NCI-H774 (cell line): ENCODE results near the gene SLC27A4.

Experiments
- DNase-seq: peaks from one replicate; lab custom pipeline; 2025; lab: John Stamatoyannopoulos, UW

Gene SLC27A4

GRCh38 chr9:128339761-128340690, at the start of gene SLC27A4:
SLC27A4 (plus strand) TSS chr9:128340527; CDS start chr9:128343133, 2,606 bp downstream.
- DNase-seq = peak; percentile 91

DNA sequence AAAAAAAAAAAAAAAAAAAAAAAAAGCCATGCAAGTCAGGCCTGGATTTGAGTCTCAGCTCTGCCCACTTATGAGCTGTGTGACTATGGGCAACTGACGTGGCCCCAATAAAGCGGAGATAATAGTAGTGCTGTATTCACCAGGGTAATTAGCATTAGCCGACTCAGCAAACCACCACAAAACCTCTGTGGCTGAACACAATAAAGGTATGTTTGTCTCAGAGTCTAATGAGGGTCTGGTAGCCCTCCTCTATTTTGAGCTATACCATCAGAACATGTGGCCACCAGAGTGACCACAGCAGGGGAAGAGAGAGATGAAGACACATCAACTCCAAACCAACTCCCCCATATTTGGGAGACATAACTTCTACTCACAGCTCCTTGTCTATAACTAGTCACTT, 48.3 kb upstream of the SLC27A4 start:
- DNase-seq = no peak

- DNase-seq = no peak
These were observed 47.2 kb upstream of the SLC27A4 start for GRCh38 chr9:128293091-128293490.

GRCh38 chr9:128294142-128294541, 46.2 kb upstream of the SLC27A4 start:
- no peak for DNase-seq

GRCh38 chr9:128296340-128297220, 43.7 kb upstream of the SLC27A4 start:
- DNase-seq = no peak

DNA sequence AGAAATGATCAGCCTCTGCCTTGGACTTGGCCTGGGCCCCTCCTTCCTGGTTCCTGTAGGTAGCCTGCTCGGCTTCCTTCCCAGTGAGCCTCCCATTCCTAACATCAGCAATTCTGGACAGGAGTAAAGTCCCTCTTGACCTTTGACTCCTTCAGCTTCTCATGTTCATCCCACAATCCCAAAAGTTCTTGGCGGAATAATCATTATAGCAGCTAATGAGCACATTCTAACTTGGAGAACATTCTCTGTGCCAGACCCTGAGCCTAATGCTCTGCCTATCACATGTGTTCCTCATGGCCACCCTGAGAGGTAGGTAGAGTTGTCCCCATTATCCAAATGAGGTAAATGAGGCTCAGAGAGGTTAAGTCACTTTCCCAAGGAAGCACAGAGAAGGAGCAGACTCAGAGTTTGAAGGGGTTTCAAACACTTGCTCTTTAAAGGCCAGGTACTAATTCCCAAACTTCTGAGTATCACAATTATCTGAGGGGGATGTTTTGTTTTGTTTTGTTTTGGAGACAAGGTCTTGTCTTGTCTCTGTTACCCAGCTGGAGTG, 43.0 kb upstream of the SLC27A4 start:
- DNase-seq = no peak

DNA sequence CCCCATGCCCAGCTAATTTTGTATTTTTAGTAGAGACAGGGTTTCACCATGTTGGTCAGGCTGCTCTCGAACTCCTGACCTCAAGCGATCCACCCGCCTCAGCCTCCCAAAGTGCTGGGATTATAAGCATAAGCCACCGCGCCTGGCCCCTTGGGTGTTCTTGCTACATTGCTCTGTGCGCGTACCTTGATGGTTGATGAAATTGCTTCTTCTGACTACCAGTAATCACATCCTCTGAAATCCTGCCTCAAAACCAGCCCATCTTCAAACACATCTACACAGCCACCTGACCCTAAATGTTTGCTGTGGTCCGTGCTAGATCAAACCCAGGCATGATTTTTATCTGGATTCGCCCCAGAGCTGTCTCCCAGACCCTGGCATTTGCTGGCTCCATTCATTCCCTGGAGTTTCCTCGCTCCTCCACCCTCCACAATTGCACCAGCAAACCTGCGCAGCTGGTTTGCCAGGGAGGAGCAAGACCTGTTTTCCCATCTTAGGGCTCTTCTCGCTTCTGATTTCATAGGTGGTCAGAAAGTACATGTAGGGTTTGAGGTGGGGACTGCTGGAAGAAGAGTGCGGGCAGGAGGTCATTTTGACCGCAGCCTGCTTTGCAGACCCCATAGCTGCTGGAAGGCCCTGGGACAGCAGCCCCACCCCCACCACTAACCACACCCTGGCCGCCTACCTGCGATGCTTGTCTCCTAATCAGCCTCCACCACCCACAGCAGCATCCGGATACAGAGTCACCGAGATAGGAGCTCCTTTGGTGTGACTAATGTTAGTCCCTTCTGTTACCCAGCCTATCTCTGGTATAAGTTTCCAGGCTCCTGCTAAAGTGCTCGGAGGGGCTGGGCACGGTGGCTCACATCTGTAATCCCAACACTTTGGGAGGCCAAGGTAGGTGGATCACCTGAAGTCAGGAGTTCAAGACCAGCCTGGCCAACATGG, 41.5 kb upstream of the SLC27A4 start:
- no peak for DNase-seq

GRCh38 chr9:128304136-128304970, 36.0 kb upstream of the SLC27A4 start:
- no peak for DNase-seq

- no peak for DNase-seq
These were observed 35.4 kb upstream of the SLC27A4 start for GRCh38 chr9:128304971-128305288.

- no peak for DNase-seq
These were observed 30.8 kb upstream of the SLC27A4 start for GRCh38 chr9:128309551-128309950.

DNA sequence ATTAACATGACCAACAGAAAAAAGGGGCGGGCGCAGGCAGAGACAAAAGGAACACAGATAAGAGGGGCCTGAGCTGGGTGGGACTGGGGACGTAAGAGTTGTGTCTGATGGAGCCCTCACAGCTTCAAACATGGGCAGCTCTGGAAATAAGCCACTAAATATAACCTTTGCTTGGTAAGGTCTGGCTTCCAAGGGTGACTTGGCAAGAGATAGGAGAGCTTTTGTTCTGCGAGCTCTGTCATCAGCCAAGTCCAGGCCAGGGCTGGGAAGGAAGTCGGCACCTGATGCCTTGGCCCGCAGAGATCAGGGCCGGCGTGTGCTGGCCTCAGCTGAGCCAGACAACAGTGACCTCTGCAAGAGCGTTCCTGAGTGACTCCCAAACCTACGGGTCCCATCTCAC, 29.9 kb upstream of the SLC27A4 start:
- no peak for DNase-seq

GRCh38 chr9:128314697-128315096, 25.6 kb upstream of the SLC27A4 start:
- no peak for DNase-seq

DNA sequence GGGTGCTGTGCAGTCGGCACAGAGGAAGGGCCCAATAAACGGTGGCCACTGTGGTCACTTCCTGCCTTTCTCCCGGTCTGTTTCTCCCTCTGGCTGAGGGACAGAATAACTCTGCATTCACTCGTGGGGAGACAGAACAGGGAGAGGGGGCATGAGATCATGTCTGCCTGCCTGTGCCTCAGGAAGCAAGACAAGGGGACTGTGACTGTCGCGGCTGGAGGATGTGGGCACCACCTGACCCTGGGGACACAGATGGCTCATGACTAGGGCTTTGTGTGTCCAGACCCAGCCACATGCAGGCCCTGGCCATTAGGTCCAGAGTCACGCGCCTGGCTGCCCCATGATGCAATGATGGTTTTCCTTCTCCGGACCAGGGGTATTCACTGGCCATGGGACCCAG, 23.9 kb upstream of the SLC27A4 start:
- DNase-seq = no peak

- no peak for DNase-seq
These were observed 22.7 kb upstream of the SLC27A4 start for GRCh38 chr9:128317629-128318028.

DNA sequence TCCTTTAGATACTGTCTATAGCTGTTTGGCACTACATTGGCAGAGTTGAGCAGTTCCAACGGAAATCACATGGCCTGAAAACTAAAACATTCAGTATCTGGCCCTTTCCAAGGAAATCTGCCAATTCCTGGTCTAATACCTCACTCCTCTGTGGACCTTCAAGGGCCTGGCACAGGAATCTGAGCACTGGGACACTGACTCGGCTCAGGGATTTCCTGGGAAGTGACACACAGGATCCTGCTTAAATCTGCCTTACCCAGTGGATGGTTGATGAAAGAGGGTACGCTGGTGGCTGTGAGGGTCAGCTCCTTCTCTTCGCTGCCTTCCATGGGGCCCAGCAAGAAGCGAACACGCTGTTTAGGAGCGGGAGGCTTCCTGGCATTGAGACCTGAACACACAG, 19.0 kb upstream of the SLC27A4 start:
- DNase-seq = no peak

DNA sequence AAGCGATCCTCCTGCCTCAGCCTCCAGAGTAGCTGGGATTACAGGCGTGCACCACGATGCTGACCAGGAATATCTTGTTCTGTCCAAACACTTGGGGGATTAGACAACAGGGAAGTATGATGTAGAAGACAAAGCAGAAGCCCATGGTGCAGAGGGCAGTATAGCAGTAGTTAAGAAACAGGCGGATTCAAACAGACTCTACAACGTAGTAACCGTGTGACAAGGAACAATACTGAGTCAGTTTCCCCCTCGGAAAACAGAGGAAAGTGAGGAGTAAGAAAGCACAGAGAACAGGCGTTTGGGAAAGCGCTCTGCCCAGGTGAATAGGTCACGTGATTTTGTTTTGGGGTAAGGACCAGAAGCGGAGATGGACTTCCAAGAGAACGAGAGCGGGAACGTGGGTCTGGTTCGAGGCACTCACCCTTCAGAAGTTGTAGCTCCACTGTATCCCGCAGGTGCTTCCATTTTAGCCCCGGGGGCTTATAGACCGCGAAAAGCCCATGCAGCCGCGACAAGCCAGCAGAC, 18.4 kb upstream of the SLC27A4 start:
- DNase-seq = peak; percentile 71

DNA sequence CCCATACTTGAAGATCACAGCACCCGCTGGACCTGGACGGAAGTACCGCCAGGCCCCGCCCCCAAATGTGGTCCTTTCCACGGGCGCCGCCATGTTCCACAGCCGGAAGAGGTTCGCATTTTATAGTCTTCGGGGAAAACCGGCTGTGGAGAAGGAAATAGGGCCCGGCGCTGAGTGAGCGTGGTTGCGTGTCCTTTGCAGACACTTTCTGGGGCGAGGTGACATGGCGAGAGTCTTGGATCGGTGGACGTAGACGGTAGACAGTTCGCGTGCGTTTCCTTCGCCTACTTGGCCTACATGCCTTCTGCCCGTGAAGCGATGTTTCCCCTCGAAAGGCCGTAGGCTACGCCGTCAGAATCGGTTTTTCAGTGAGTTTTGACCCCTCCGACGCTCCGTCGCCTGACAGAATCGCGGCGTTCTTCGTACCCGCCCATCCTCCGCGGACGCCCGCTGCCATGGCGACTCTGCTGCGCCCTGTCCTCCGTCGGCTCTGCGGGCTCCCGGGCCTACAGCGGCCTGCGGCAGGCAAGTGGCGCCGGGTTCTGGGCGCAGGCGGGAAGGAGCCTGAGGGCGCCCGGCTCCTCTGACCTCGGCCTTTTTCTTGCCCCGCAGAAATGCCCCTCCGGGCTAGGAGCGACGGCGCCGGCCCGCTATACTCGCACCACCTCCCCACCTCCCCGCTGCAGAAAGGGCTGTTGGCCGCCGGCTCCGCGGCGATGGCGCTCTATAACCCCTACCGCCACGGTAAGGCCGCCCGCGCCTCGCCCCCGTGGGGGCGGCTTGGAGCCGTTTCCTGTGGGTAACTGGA, 17.7 kb upstream of the SLC27A4 start, which contains the start of the genes COQ4 and TRUB2:
COQ4 (plus strand) TSS at position 436 of the 808 bp plus-strand sequence; CDS start at position 456, 20 bp downstream.
TRUB2 (minus strand) TSS at position 44 of the 808 bp plus-strand sequence; CDS start at position 5, 39 bp downstream.
- DNase-seq = peak; percentile 97

DNA sequence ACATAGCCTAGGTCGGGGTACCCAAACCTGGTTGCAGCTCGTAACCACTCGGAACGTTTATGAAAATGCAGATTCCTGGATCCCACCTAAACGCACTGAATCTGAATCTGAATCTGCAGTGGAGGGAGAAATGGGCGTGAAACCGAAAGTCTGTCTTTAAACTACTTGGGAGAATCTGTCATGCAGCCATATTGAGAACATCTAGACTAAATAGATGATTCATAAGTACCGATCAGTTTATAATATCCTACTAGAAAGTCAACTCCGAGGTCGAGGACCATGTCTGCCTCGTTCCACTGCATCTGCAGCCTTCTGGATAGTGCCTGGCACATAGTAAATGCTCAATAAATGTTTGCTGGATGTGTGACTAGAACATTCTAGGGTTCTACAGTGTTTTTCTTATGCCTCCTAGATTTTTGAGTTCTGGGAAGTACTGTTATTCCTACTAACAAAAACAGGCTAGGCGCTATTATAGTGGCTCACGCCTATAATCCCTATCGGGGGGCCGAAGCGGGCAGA, 17.1 kb upstream of the SLC27A4 start:
- DNase-seq = no peak

GRCh38 chr9:128323791-128324190, 16.5 kb upstream of the SLC27A4 start:
- no peak for DNase-seq
